Activated CD8-positive, alpha-beta memory T cell treated with anti-CD3 and anti-CD28 coated beads for 1 hour (primary cell): ENCODE measurements around the gene IMMP2L.

Experiments used
- DNase-seq, 2 donors: peaks; one replicate each; pipeline ENCODE4 v3.0.0-alpha.2; 2020; ENCODE audit warnings: low read depth in 1 of 2; ENCODE audit errors: extremely low read depth in 1 of 2

The IMMP2L gene

DNA sequence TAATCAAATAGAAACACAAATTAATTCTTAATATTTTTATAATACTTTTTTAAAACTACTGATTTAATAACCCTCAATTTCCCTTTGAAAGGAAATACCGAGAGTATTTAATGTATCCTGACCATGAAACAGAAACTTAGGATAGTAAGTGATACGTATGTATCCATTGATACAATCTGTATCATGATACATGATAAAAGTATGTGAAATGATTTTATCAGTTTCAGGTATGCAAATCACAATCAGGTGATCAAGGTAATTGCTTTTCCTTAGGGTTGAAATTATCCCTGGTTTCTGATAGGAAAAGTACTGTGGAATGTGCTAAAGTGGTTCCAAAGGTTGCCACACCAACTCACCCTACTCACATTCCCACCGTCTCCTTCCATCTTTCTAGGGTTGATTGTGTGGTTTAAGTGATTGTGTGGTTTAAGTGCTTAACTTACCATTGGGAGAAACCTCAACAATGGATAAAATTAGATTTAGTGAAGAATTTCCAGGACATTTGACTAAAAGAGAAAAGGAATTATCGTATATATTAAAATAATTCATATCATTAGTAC lies 333.0 kb downstream of the IMMP2L start:
- DNase-seq, result no peak

DNA sequence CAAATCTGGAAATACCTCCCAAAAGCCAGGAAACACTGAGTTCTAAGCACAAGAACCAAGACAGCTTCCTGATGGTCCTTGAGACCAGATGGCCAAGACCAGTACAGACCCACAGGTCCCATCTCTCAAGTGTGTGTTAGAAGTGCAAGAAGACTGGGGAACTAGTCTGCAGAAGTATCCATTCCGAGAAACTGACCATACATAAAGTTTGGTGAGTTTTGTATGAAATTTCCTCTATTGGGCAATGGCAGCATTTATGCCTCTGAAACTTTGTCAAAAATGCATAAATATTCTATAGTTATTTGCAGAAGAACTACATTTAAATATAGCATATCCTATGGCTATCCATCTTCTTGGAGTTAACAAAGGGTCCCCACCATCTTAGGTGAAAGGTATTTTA lies 333.9 kb downstream of the IMMP2L start:
- no peak for DNase-seq

DNA sequence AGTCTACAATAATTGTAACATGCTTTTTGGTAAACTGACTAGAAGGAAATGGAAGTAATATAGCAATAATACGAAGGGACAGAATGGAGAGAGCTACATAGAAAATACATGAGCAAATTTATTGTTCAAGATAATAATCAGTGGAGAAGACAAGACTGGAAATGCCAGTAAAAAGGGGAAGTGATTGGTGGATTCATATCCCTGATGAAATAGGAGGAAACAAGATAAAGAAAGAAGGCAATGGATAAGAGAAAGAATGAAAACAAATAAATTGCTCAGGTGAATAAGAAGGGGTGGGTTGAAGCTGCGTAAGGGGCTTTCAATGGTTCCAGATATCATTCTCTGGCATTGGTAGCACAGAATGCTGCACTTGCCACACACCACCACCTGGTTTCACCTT lies 335.5 kb downstream of the IMMP2L start:
- DNase-seq, result no peak

DNA sequence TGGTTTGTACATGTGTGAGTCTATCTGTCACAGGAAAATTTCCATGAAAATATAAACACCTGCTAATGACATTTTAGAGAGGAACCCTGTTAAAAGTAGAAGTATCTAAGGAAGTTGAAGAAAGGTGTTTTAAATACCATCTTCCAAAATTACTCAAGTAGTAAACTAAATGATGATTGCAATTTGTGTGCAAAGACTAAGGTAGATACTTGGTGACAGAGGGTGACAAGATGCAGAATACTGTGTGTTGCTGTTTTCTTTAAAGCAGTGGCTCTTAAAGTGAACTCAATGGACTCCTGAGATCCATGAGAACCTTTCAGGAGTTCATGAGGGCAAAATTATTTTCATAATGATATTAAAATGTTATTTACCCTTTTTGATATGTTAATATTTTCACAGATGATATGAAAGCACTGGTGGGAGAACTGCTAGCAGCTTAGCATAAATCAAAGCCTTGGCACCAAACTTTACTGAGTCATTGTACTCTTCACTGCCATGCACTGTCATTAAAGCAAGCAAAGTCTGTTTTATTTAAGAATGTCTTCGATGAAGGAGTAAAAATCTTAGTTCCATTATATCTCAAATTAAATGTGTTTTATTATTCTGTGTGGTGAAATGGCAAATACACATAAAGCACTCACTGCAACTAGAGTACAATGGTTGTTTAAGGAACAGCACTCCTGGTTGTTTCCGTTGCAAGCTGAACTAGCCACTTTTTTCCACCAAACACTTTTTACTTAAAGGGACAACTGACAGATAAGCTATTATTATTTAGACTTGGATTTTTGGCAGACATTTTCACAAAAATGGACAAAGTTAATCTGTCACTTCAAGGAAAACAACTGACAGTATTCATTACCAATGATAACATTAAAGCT lies 337.7 kb downstream of the IMMP2L start:
- DNase-seq, result no peak

DNA sequence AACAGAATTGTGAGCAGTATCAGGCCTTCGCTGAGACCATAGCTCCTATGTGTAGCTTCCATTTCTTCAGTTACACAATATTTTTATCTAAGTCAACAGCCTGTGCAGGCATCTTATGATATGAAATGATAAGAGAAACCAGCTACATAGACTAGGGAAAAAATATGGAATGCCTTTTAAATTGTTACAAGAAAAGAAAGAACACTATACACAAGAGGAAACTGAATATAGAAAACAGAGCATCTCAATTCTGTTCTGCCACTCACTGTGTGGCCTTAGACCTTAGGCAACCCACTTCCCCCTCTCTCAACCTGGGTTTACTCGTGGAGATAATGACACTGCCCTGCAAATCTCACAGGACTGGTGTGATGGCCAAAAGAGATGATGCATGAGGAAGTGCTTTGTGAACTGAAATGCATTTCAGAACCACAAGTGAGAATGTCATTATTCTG lies 338.5 kb downstream of the IMMP2L start:
- DNase-seq, result no peak

DNA sequence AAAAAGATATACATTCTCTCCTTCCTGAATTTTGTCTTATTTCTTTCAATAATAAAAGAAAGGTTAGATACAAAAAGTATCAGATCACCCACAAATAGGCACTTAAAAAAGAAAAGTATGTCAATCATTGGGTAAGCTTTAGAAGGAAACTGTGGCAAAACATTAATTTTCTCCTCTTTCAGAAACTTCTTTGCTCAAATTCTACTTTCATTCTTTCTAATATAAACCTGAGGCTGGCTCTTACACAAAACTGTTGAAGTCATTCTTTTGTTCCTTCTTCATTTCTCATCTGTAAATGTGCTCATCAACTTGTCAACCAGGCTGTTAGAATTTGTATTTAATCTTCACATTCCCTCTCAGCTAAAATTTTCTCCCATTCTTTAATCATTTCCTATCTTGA lies 346.7 kb downstream of the IMMP2L start:
- DNase-seq, result no peak

- no peak for DNase-seq
Observed at GRCh38 chr7:111212857-111213523, 349.3 kb downstream of the IMMP2L start.

GRCh38 chr7:111210996-111211395 lies 351.3 kb downstream of the IMMP2L start:
- no peak for DNase-seq

- DNase-seq, result no peak
Observed at GRCh38 chr7:111210043-111210442, 352.2 kb downstream of the IMMP2L start.

- no peak for DNase-seq
Observed at GRCh38 chr7:111205251-111205650, 357.0 kb downstream of the IMMP2L start.

DNA sequence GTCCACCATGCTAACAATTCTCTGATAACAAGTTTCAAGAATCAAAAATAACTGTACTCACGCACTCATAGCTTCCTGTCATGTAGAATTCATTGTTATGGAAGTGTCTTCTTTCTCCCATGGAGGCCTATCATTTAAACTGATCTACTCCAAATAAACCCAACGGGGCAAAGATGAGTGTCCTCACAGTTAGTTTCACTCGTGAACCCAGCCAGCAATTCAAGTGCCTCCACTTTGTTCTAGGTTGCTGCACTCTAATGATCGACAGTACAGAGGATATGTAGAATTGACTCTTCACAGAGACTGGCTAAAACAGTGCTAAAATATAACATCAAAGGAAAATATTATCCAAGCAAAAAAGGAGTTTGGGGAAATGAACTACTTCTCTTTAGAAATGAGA lies 360.0 kb downstream of the IMMP2L start:
- no peak for DNase-seq

- DNase-seq, result no peak
Observed at GRCh38 chr7:111199643-111200042, 362.6 kb downstream of the IMMP2L start.

DNA sequence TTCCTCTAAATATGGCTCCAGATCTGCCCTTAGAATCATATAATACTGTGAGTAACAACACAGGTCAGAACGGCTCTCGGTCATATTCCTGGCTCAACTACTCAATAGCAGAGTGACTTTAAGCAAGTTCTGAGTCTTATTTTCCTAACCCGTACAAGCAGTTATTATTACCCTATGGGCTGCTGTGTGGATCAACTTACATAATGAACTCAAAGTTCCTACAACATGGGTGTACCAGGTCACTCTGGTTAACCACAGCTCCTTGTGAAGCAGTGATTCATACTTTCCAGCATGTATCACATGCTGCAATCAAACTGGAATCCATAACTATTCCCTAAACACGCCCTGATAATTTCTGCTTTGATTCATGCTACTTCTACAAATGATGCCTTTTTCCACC lies 364.0 kb downstream of the IMMP2L start:
- no peak for DNase-seq

DNA sequence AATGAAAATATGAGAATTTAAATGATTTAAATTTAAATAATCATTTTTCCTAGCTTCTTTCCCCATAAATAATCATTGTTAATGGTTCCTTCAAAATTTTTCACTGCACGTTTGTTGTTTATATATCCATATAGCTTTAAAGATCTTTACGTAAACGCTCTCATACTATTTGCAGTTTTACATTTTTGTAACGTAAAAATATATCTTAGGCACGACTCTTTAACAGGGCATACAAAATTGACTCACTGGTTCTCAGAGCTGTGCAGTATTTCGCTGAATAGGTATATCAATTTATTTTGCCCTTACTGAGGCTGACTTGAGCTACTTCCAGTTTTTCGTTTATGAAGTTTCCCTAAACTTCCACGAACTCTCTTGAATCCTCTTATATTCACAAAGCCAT lies 365.6 kb downstream of the IMMP2L start:
- no peak for DNase-seq

GRCh38 chr7:111192614-111193413 lies 369.5 kb downstream of the IMMP2L start:
- no peak for DNase-seq

DNA sequence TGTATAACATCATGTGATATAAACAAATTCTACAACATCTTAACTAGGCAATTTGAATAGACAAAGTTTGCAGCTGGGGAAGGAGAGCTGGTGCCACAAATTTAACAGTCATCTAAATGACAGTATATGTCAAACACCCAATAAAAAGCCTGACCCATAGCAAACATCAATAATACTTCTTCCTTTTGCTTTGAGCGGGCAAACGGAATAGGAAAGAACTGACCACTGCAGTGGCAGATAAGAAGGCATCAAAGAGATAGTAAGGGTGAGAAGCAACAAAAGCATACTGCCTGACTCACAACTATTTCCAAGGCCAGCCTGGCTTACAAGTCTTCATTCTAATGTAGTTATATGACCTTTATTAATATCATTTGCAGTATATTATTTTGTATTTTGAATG lies 371.5 kb downstream of the IMMP2L start:
- DNase-seq, result no peak

DNA sequence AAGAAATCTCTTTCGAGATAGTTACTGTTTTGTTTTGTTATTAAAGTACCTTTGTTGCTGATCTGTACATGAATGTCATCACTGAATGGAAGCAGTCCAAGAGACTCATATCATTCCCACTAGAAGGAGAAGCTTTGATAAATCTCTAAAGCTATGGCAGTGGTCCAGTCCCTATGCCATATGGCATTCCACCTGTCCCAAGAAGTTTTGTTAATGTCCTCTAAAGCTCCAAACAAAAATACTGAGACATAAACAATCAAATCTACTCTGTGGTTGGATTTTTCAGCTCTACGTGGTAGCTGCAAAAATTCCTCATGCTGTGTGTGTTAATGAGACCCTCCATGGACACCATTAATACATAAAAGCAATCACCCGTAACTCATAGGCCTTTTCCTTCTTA lies 377.3 kb downstream of the IMMP2L start:
- no peak for DNase-seq

DNA sequence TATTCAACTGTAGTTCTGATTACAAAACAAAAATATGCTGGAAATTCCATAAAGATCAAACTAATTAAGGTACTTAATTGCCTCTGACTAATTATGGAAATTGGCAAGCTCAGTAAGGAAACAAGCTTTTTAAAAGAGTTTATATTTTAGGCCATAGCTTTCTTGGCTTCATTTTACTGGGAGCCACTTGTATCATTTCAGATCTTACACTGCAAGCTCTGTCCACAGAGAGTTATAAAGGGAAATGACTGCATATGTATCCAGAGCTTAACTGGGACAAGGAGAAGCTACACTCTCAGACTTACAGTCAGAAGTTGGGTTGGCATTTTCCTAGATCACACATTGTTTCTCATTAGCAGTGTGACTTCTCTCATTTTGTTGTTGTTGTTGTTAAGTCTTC lies 379.0 kb downstream of the IMMP2L start:
- DNase-seq, result no peak

GRCh38 chr7:111180338-111180737 lies 382.0 kb downstream of the IMMP2L start:
- no peak for DNase-seq

DNA sequence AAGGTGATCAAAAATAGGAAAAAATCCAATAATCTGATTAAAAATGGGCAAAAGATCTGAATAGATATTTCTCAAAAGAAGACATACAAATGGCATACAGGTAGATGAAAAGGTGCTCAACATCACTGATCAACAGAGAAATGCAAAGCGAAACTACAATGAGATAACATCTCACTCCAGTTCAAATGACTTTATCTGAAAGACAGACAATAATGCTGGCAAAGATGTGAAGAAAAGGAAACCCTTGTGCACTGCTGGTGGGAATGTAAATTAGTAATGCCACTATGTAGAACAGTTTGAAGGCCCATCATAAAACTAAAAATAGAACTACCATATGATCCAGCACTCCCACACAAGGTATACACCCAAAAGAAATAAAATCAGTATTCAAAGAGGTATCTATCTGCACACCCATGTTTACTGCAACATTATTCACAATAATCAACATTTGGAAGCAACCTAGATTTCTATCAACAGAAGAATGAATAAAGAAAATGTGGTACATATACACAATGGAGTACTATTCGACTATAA lies 386.3 kb downstream of the IMMP2L start:
- DNase-seq, result no peak

DNA sequence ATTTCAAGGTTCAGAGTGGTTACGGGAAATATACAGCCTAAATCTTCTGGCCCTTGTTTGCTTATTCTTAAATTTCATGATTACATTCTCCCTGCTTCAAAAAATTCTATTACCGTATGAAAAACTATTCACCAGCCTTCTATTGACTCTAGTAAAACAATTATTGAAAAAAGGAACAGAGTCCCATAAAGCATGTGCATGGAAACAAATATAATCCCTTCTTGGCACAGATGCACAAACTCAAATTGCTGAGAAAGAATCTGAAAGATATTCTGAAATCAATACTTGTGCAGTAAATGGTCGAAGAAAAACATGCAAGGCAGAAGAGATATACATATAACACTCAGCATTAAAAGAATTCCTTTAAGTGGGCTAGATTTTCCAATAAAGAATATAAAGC lies 387.8 kb downstream of the IMMP2L start:
- DNase-seq, result no peak
